ENCODE data around the gene PLAC8. TPM values are rescaled to one million over a fixed set of nuclear protein-coding genes. Genes with fewer than 3 reads are reported as not detected.
A peak's percentile ranks its signal among the peaks of the same experiment; 100 is the strongest.

PLAC8 gene
- total RNA-seq (1 to 10 TPM in 3 of 10 donors, under 1 TPM in 7; 0.39 to 9.4 (median 0.66) TPM), polyA plus RNA-seq (under 1 TPM; 0.51 to 0.64 TPM)
- long read RNA-seq, donor 1: 0 reads
- long read RNA-seq, donor 2: 0 reads
- long read RNA-seq, donor 3: 0 reads

- H3K9me3 ChIP-seq: no peaks in the 10 kb centered on the region
- DNase-seq (no peak), ATAC-seq (no peak)
- peaks cover 0 to 38% (median 7%) of the 10 kb centered on the region in 9 donors for H3K4me1 ChIP-seq
- H3K4me3 ChIP-seq: peak within 1 kb of the TSS in 1 of 10 donors; percentile 30
- intact Hi-C loops (cut with DNase I): no loop called here
- H3K27ac ChIP-seq: peak within 1 kb of the TSS in 1 of 10 donors; percentile 89
- TF ChIP-seq CTCF (IDR thresholded peaks at IDR 0.05): no peak
- peaks cover 0 to 6% (median 1%) of the 10 kb centered on the region in 7 donors for H3K27me3 ChIP-seq
- H3K36me3 ChIP-seq: no peaks in the 10 kb centered on the region
- WGBS, 2 donors: 67 to 68% methylated on average over 5 of the region's 5 CpGs
These were observed at the start of gene PLAC8 for GRCh38 chr4:83114576-83114975. PLAC8 (minus strand) TSS chr4:83114729; CDS start chr4:83107921, 6,808 bp downstream.

GRCh38 chr4:83153417-83153816, 38.9 kb upstream of the PLAC8 start:
- Histone ChIP-seq H3K4me1 (peaks cover 0 to 44% (median 0%) of the 10 kb centered on the region in 9 donors), H3K27ac (peak overlapping the region in 1 of 10 donors; percentile 41), H3K36me3 (no peaks in the 10 kb centered on the region), H3K4me3 (no peak overlapping the region), H3K9me3 (peaks cover 0 to 8% (median 0%) of the 10 kb centered on the region in 11 donors), H3K27me3 (no peaks in the 10 kb centered on the region)
- DNase-seq (no peak), ATAC-seq (no peak)
- intact Hi-C loops (cut with DNase I): no loop called here
- WGBS, 2 donors: 67 to 78% methylated on average over 2 of the region's 2 CpGs
- TF ChIP-seq CTCF (IDR thresholded peaks at IDR 0.05): no peak

- H3K27me3 ChIP-seq: no peaks in the 10 kb centered on the region
- intact Hi-C loops (cut with DNase I): no loop called here
These were observed 38.2 kb upstream of the PLAC8 start for GRCh38 chr4:83152746-83153145.

GRCh38 chr4:83151651-83152050, 37.1 kb upstream of the PLAC8 start:
- H3K27ac ChIP-seq: no peak overlapping the region
- peaks cover 0 to 6% (median 0%) of the 10 kb centered on the region in 11 donors for H3K9me3 ChIP-seq
- no peaks in the 10 kb centered on the region for H3K36me3 ChIP-seq
- no peak for DNase-seq
- TF ChIP-seq CTCF (IDR thresholded peaks at IDR 0.05): no peak
- intact Hi-C loops (cut with DNase I): no loop called here
- no peaks in the 10 kb centered on the region for H3K27me3 ChIP-seq
- peaks cover 0 to 44% (median 0%) of the 10 kb centered on the region in 9 donors for H3K4me1 ChIP-seq
- no peak for ATAC-seq
- H3K4me3 ChIP-seq: no peak overlapping the region

More at GRCh38 chr4:83152746-83153145, 38.2 kb upstream of the PLAC8 start:
- TF ChIP-seq CTCF (IDR thresholded peaks at IDR 0.05): no peak
- no peaks in the 10 kb centered on the region for H3K36me3 ChIP-seq
- ATAC-seq: no peak
- peaks cover 0 to 44% (median 0%) of the 10 kb centered on the region in 9 donors for H3K4me1 ChIP-seq
- no peak overlapping the region for H3K27ac ChIP-seq
- DNase-seq: no peak
- WGBS, 2 donors: 57 to 68% methylated on average over 6 of the region's 6 CpGs
- H3K4me3 ChIP-seq: no peak overlapping the region
- peaks cover 0 to 8% (median 0%) of the 10 kb centered on the region in 11 donors for H3K9me3 ChIP-seq
